ENCODE measurements around the gene KIF2A. TPM values are rescaled to one million over a fixed set of nuclear protein-coding genes. Genes with fewer than 3 reads are reported as not detected.

The KIF2A gene
- total RNA-seq, 1 experiment from 2014 or later, result 81.4 TPM

DNA sequence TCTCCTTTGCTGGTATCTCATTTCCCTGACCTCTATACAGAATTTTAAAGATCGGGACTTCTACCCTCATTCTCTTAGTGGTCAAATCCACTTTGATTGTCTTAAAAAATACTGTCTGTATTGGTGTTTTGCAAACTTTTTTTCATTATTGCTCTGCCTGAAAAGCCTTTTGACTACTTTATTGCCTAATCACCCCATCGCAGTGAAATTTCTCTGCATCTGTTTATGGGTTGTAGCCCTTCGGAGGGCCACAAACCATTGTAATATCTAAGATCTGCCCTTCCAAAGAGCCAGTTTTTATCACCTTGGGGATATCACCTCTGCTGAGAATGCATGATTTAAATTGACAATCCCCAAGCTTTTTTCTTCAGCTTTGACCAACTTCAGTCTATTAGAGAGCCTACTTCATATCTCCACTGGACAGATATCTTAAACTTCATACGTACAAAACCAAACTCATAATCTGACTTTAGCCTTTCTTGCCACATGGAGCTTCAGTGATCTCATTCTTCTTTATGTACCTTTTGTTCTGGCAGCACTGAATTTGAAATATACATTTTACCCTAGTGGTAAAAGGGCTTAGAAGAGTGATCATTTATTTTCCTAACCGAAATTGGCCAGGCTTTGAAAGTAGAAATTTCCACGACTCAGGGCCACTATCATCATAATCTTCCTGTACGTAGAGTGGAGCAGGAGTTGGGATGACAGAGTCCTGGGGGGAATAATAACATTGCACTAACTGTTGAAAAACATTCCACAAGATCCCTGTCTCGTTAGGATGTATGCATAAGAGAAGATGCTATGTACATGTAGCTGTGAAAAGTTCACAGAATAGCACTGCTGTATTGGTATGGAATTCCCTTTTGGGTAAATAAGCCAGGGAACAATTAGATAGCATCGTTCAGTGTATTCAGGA, 21.4 kb downstream of the KIF2A start:
- CTCF ChIA-PET, result no interaction called here
- BruUV-seq (replicated peaks), result no TSS peak

GRCh38 chr5:62328772-62329491, 22.9 kb downstream of the KIF2A start:
- H3K9me3 Mint-ChIP-seq (ENCODE audit: low read depth, unreplicated experiment), result no peaks in the 10 kb centered on the region
- BruUV-seq (replicated peaks), result no TSS peak
- no peak for DNase-seq
- H3K27me3 Mint-ChIP-seq (ENCODE audit: unreplicated experiment), result no peaks in the 10 kb centered on the region
- CTCF ChIA-PET, result no interaction called here
- TF ChIP-seq, protein P1, sequence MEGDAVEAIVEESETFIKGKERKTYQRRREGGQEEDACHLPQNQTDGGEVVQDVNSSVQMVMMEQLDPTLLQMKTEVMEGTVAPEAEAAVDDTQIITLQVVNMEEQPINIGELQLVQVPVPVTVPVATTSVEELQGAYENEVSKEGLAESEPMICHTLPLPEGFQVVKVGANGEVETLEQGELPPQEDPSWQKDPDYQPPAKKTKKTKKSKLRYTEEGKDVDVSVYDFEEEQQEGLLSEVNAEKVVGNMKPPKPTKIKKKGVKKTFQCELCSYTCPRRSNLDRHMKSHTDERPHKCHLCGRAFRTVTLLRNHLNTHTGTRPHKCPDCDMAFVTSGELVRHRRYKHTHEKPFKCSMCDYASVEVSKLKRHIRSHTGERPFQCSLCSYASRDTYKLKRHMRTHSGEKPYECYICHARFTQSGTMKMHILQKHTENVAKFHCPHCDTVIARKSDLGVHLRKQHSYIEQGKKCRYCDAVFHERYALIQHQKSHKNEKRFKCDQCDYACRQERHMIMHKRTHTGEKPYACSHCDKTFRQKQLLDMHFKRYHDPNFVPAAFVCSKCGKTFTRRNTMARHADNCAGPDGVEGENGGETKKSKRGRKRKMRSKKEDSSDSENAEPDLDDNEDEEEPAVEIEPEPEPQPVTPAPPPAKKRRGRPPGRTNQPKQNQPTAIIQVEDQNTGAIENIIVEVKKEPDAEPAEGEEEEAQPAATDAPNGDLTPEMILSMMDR (IDR thresholded peaks at IDR 0.05; ENCODE audit: unreplicated experiment), result no peak
- H3K4me1 Mint-ChIP-seq (ENCODE audit: low read depth, unreplicated experiment), result peaks cover 19% of the 10 kb centered on the region
- intact Hi-C loops (cut with micrococcal nuclease; ENCODE audit: unreplicated experiment), result no loop called here
- H3K36me3 Mint-ChIP-seq (ENCODE audit: insufficient read depth, unreplicated experiment), result peaks cover 19% of the 10 kb centered on the region
- H3K4me3 Mint-ChIP-seq (ENCODE audit: low read depth, unreplicated experiment), result no peak overlapping the region
- no peak overlapping the region for H3K27ac Mint-ChIP-seq (ENCODE audit: unreplicated experiment)

More for the DNA sequence above, 21.4 kb downstream of the KIF2A start:
- Mint-ChIP-seq H3K36me3 (ENCODE audit: insufficient read depth, unreplicated experiment) (peaks cover 18% of the 10 kb centered on the region), H3K9me3 (ENCODE audit: low read depth, unreplicated experiment) (no peaks in the 10 kb centered on the region), H3K4me1 (ENCODE audit: low read depth, unreplicated experiment) (peaks cover 10% of the 10 kb centered on the region), H3K4me3 (ENCODE audit: low read depth, unreplicated experiment) (no peak overlapping the region), H3K27me3 (ENCODE audit: unreplicated experiment) (no peaks in the 10 kb centered on the region), H3K27ac (ENCODE audit: unreplicated experiment) (no peak overlapping the region)
- no peak for DNase-seq
- intact Hi-C loops (cut with micrococcal nuclease; ENCODE audit: unreplicated experiment), result no loop called here
- TF ChIP-seq, protein P1 (IDR thresholded peaks at IDR 0.05; ENCODE audit: unreplicated experiment), result no peak

GRCh38 chr5:62330302-62330701, 24.3 kb downstream of the KIF2A start:
- BruUV-seq (replicated peaks), result no TSS peak
- no peaks in the 10 kb centered on the region for H3K9me3 Mint-ChIP-seq (ENCODE audit: low read depth, unreplicated experiment)
- no peak overlapping the region for H3K4me3 Mint-ChIP-seq (ENCODE audit: low read depth, unreplicated experiment)
- peaks cover 26% of the 10 kb centered on the region for H3K36me3 Mint-ChIP-seq (ENCODE audit: insufficient read depth, unreplicated experiment)
- no peaks in the 10 kb centered on the region for H3K27me3 Mint-ChIP-seq (ENCODE audit: unreplicated experiment)
- no peak for DNase-seq
- peaks cover 23% of the 10 kb centered on the region for H3K4me1 Mint-ChIP-seq (ENCODE audit: low read depth, unreplicated experiment)
- H3K27ac Mint-ChIP-seq (ENCODE audit: unreplicated experiment), result no peak overlapping the region
- CTCF ChIA-PET, result no interaction called here
- intact Hi-C loops (cut with micrococcal nuclease; ENCODE audit: unreplicated experiment), result no loop called here
- TF ChIP-seq, protein P1 (IDR thresholded peaks at IDR 0.05; ENCODE audit: unreplicated experiment), result no peak

DNA sequence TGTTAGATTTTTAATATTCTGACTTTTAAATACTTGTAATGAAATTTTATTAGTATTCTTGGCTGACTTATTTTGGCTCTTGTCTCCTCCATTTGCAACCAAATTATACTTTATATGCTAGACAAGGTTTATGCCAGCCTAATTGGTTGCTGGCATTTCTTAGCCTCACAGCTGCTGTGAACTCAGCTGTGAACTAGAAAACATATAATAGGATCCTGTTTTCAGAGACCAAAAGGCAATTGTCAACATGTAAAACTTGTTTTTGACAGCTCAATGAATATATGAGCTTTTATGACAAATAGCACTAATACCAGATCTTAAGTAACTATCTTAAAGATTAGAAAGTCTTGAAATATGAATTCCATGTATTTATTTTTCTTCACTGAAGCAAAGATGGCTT, 25.9 kb downstream of the KIF2A start:
- BruUV-seq (replicated peaks), result no TSS peak
- CTCF ChIA-PET, result interaction anchor here (1.0 kb wide), 1 partner anchor 90 kb away, joined by 3 read pairs; no protein-coding TSS in a partner anchor
- Mint-ChIP-seq H3K4me1 (ENCODE audit: low read depth, unreplicated experiment) (peaks cover 26% of the 10 kb centered on the region), H3K9me3 (ENCODE audit: low read depth, unreplicated experiment) (no peaks in the 10 kb centered on the region), H3K27me3 (ENCODE audit: unreplicated experiment) (no peaks in the 10 kb centered on the region), H3K27ac (ENCODE audit: unreplicated experiment) (no peak overlapping the region), H3K4me3 (ENCODE audit: low read depth, unreplicated experiment) (no peak overlapping the region), H3K36me3 (ENCODE audit: insufficient read depth, unreplicated experiment) (peaks cover 21% of the 10 kb centered on the region)
- DNase-seq, result no peak
- intact Hi-C loops (cut with micrococcal nuclease; ENCODE audit: unreplicated experiment), result no loop called here
- TF ChIP-seq, protein P1 (IDR thresholded peaks at IDR 0.05; ENCODE audit: unreplicated experiment), result no peak
